GM13976 (cell line): ENCODE data around the gene IL17C.

Experiments used
- DNase-seq: peaks from one replicate; pipeline ENCODE4 v3.0.0; 2012; ENCODE audit warnings: low spot score
- CTCF ChIP-seq: IDR thresholded peaks from 2 replicates; pipeline ENCODE4 v1.5.1; 2012; ENCODE audit warnings: borderline replicate concordance, mild to moderate bottlenecking; ENCODE audit not compliant: insufficient read depth; ENCODE audit errors: extremely low read depth, missing control alignments, control extremely low read depth
- in situ Hi-C: fragments of 300-500 bp; cut with MboI; formaldehyde crosslinking; loops from one replicate; pipeline ENCODE4 v1.12.0; 2022; ENCODE audit warnings: low sequenced_read_pairs, mixed read lengths, inconsistent platforms; ENCODE audit not compliant: unreplicated experiment

The IL17C gene

GRCh38 chr16:88672776-88673175, 34.4 kb downstream of the IL17C start:
- DNase-seq, result no peak
- peak; percentile 3 for TF ChIP-seq CTCF
- in situ Hi-C loops, result no loop called here

DNA sequence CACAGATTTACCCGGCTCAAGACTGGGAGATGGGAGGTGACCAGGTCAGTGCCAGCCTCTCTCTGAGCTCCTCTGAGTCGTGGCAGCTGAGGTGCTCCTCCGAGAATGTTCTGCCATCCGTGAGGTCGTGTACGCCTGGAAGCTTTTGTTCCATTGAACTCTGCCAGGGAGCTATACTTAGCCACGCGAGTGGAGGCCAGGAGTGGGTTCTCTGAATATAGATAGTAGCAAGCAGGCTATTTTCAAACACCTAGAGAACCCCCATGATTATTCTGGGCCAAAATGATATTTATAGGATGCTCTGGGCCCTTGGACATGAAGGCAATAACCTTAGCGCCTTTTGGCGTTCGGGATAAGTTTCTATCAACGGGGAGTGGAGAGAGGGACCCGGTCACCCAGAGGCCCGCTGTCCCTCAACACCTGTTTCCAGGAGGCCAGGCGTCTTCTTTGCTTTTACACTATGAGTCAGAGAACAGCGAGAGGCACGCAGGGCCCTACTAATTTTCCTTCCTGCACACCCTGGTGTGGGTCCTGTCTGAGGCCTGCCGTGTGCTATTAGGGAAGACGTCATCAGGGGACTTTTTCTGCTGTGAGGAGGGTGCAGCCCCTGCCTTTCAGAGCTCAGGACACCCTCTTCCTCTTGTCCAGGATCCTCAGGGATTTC, 35.5 kb downstream of the IL17C start:
- in situ Hi-C loops, result no loop called here
- no peak for TF ChIP-seq CTCF
- DNase-seq, result peak; percentile 84

DNA sequence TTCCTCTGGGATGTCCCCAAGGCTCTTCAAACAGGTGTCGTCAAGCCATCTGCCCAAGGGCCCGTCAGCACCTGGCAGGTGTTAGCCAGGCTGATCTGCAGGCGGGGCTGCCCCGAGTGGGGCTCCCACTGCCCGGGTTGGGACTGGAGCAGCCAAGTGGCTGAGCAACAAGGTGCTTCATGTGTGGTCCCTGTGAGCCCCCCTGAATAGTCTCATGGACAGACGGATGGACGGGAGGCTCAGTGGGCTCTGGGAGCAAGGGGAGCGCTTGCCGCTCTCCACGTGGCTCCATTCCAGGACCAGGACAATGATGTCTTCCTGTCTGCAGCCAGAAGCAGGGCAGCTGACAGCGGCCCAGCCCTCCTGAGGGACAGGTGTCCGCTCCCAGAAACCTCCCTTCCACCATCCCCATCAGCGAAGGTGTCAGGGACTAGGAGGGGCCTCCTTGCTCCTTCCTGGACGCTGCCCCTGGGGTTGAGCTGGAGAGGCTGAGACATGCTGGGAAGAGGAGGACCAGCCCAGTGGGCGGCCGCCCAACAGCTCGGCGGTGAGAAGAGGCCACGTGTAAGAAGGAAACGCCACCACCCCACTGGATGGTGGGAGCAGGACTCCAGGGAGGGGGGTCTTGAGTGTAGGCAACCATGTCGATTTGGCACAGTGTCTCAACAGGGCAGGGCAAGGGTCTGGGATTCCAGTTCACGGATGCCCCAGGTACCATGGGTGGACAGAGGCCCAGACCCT, 38.3 kb downstream of the IL17C start:
- DNase-seq, result no peak
- TF ChIP-seq CTCF, result no peak
- in situ Hi-C loops, result no loop called here

DNA sequence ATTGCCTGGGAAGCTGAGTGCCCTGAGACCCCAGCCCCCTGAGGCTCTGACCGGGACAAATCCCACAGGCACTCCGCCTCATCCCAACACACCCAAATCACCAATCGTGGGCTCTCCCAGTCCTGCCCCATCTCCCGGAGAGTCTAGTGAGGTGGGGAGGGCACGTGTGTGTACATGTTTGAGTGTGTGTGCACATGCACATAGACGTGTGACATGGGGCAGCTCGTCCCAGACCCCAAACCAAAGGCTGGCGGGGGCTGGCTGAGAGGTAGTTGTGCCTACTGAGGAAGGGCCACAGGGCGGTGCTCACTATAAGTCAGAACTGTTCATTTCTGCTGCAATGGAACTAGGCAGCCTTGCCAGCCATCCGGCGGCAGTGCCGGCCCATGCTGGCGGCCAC, 39.3 kb downstream of the IL17C start:
- in situ Hi-C loops, result no loop called here
- no peak for TF ChIP-seq CTCF

GRCh38 chr16:88678224-88678979, 40.0 kb downstream of the IL17C start:
- in situ Hi-C loops, result no loop called here
- DNase-seq, result no peak
- no peak for TF ChIP-seq CTCF

More for the DNA sequence above, 39.3 kb downstream of the IL17C start:
- no peak for DNase-seq

DNA sequence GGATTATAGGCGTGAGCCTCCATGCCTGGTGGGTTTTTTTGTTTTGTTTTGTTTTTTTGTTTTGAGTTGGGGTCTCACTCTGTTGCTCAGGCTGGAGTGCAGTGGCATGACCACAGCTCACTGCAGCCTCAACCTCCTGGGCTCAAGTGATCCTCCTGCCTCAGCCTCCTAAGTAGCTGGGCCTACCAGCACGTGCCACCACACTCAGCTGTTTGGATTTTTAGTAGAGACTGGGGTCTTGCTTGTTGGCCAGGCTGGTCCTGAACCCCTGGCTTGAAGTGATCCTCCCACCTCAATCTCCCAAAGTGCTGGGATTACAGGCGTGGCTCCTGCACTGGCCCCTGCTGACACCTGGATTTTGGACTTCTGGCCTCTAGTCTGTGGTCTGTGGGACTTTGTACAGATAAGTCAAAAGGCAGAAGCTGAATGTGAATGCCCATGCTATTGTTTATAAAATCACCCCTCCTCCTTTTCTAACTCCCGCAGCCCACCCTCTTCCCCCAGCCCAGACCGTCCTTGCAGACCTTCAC, 42.2 kb downstream of the IL17C start:
- no peak for TF ChIP-seq CTCF
- in situ Hi-C loops, result no loop called here
- no peak for DNase-seq
